Stimulated activated CD8-positive, alpha-beta memory T cell treated with anti-CD3 and anti-CD28 coated beads, Interleukin-15, amount 100 ng/mL, for 1 hour (primary cell): ENCODE measurements around the gene ERC2.
"Not testable (repeated sequence)": the region's sequence is repeated elsewhere in the genome, so short reads cannot be mapped to it uniquely, and the experiment has no call there.

ENCODE experiments used
- DNase-seq: peaks from one replicate; pipeline ENCODE4 v3.0.0-alpha.2; 2020; ENCODE audit warnings: low read depth

Gene ERC2

GRCh38 chr3:56122911-56123310 is 345.4 kb downstream of the ERC2 start:
- no peak for DNase-seq

- no peak for DNase-seq
Measured at GRCh38 chr3:56121716-56122115, 346.6 kb downstream of the ERC2 start.

DNA sequence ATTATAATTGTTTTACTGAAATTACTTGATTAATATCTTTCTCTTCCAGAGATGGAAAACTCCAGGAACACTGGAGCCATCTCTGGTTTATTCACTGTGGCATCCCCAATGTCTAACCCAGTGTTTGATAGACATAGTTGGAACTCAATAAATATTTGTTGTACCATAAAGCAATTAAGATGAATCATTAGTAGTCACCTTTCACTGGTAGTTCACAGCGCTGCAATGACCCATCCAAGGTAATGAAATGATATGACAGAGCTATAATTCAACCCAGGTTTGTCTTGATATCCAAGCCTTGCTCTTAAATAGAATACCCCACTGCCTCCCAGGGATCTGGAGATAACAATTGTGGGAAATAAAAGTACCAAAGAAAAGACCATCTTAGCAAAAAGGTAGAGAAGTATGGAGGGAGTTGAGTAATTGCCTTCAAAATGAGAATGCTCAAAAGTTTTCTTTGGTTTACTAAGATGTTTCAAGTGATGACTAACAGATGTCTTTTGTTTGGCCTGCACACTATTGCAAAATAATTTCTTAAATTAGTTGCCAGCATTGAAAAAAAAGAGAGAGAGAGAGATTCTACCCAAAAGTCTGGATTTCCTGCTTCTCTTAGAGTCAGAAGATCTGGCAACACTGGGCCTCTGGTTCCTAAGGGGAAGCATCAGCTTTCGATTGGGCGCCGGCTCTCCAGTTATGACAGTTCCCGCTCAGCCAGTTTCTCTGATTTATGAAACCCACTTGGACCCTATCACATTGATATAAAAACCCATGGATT is 348.5 kb downstream of the ERC2 start:
- DNase-seq, result no peak

DNA sequence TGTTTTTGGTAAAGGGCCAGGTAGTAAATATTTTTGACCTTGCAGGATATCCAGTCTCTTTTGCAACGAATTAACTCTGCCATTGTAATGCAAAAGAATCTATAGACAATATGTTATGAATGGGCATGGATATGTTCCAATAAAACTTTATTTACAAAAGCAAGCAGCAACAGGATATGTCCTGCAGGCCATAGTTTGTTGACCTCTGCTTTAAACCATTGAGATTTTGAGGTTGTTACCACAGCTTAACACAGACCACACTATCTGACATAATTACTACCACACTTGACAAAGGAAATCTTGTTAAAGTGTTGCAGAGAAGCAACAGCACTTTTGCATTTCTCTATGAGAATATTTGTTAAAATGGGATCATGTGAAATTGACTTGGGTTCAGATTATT is 349.3 kb downstream of the ERC2 start:
- no peak for DNase-seq

GRCh38 chr3:56115698-56116097 is 352.6 kb downstream of the ERC2 start:
- no peak for DNase-seq

GRCh38 chr3:56115199-56115598 is 353.1 kb downstream of the ERC2 start:
- no peak for DNase-seq

DNA sequence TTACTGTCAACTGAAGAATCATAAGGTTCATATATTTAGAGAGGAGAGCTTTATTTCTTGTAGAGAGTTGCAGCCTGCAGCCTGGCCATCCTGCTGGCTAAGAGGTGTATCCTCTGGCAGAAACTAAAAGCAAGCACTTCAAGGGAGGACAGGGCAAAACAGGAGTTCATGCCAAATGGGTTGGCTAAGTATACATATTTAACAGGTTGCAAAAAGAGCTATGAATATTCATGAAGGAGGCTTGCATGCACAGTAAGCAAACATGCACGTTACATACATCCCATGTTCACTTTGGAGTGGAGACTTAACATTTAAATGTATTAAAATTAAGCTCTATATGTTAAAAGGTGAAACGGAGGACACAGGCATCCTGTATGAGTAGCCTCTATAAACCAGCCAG is 354.4 kb downstream of the ERC2 start:
- DNase-seq, result no peak

GRCh38 chr3:56113231-56113630 is 355.0 kb downstream of the ERC2 start:
- DNase-seq, result no peak

- no peak for DNase-seq
Measured at GRCh38 chr3:56111606-56112304, 356.5 kb downstream of the ERC2 start.

GRCh38 chr3:56110886-56111285 is 357.4 kb downstream of the ERC2 start:
- DNase-seq, result no peak

DNA sequence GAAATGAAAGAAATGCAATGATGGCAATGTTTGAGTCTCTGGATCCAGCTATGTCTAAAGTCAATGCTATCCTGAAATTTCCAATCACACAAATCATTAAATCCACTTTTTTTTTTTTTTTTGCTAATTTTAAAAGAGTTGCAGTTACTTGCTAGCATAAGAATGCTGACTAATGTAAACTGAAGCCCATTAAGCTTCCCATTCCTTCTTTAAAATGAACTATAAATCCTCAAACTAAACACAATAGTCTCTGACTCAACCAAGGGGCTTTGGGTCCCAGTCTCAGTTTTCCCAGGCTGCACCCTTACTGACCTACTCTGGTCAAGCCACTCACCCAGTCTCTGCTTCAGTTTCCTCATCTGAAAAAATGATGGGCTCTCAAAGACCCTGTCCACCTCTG is 361.1 kb downstream of the ERC2 start:
- DNase-seq, result no peak

DNA sequence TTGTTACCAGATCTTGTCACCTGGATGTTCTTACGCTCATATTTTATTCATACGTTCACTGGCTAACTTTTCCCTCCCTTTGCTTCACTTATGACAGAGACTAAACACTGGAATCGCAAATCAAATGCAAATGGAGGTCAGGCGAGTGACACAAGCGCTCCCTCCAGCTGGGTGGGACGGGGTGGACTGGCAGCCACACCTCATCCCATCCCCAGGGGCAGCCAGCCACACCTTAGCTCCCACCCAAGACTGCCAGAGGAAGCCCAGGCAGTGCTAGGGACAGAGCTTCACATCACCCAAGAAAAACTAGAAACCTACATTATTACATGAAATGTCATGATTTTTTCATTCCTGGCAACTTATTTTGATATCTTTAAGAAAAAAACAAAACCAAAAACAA is 366.2 kb downstream of the ERC2 start:
- no peak for DNase-seq

DNA sequence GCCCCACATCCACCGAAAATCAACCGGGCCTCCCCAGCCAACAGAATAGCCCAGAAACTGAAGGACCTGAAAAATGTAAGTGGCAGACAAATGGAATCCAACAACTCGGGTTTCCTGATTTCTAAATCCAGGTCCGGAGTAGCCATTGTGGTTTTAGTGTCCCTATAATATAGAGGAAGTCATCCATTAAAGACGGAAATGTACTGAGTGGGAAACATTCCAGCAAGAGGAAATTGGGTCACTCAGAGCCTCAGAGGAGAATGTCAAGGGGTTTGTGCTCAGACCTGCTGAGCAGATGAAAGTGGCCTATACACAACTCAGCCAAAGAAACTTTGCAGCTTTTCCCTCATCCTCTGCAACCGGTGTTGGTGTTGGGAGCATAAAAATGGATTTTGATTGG is 366.7 kb downstream of the ERC2 start:
- DNase-seq, result no peak

DNA sequence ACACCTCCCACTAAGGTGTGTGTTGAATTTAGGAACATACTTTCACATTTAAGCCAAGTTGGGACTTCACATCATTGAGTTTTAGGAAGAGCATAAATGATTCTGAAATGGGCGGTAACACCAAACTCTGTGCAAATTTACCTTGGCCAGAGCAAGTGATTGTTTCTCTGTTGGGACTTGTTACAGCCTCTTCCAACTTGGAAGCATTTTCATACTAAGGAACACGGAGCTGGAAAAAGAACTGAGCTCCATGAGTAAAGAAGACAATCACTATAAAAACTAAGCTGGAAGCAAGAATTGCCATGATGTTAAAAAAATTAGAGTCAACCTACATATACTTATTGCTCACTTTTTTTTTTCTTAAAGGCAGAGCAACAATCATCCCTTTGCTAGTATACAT is 371.3 kb downstream of the ERC2 start:
- DNase-seq, result no peak

DNA sequence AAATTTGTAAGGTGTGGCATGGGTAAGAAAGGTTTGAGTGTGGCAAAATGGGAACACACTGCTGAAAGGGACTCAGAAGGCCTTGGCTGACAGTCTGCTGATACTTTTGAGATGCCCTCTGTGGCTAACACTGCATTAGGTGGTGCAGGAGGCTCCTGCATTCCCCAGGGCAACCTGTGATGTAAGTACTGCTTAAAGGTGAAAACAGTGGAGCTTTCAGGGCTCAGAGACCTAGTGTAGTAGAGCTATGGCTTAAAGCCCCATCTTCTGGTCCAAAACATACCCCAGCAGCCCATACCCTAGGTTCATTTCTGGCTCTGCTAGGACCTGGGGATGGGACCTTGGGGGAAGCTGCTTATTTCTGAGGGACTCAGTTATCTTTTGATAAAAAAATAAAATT is 374.1 kb downstream of the ERC2 start:
- no peak for DNase-seq

DNA sequence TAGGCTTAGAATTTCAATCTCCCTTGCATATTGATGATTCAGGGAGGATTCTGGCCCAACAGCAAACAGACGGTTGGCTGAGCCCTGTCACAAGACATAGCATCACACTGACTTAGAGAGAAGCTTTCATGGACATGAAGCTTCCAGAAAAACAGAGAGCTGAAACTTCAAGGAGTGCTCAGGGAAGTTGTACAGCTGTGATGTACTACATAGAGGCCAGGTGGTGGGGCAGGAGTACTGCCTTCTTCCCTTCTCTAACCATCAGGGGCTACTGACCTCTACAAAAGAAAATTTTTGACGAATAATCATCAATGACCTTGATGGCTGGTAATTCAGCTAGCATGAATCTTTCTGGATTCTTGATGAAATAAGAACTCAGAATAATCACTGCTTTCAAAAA is 378.5 kb downstream of the ERC2 start:
- DNase-seq, result no peak

DNA sequence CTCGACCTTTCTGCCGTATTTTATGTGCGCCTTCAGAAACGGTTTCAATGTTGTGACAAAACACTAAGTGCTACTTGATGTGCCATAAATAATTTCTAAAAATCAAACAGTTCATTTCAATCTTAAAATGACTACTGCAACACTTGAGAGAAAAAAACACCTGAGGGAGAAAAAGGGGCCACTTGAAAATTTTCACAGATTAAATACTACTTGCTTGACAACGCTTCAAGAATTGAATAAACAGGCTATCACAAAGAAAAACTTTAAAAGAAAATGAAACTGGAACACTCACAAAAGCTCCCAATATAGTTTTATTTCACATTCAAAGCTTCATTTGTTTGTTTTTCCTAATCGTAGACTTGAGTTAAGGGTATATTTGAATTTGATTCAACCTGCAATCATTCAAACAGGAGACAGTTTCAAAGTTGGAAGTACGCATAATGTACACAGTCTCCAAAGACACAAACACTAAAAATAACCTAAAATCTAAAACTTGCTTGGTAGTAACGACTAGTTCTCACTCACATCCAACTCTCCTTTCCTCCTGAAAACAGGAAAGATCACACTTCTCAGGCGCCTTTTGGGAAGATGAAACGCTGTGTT is 380.7 kb downstream of the ERC2 start:
- DNase-seq, result no peak

- DNase-seq, result no peak
Measured at GRCh38 chr3:56086355-56086754, 381.9 kb downstream of the ERC2 start.

- no peak for DNase-seq
Measured at GRCh38 chr3:56081246-56081645, 387.0 kb downstream of the ERC2 start.

- DNase-seq, result no peak
Measured at GRCh38 chr3:56076746-56077145, 391.5 kb downstream of the ERC2 start.

- no peak for DNase-seq
Measured at GRCh38 chr3:56075089-56075488, 393.2 kb downstream of the ERC2 start.

GRCh38 chr3:56069766-56070165 is 398.5 kb downstream of the ERC2 start:
- no peak for DNase-seq

GRCh38 chr3:56066405-56066804 is 401.9 kb downstream of the ERC2 start:
- DNase-seq, result not testable (repeated sequence)
